Measurements from ENCODE around the gene MICAL3. TPM values are rescaled to one million over a fixed set of nuclear protein-coding genes. Genes with fewer than 3 reads are reported as not detected.

Gene MICAL3
- total and polyA plus RNA-seq, 2 donors from 2014 or later = 5.0 to 99.4 TPM

DNA sequence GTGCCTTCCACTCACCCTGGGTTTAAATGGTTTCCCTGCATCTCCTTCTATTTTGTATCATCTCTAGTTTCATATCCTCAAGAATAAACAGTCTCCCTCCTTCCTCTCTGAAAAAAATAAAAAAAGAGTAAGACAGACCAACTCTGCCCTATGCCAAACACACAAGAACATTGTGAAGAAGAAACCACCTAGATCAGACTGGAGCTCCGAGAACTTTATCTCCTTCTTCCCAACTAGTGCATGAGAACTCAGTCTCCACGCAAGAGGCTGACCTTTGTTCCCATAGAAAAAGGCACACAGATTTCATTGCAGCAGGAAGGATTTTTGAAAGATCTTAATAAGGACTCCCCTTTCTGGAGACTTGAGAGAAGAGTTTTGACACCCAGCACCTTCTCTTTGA, 44.7 kb upstream of the MICAL3 start:
- no peak for FAIRE-seq
- TF ChIP-seq, protein P1, sequence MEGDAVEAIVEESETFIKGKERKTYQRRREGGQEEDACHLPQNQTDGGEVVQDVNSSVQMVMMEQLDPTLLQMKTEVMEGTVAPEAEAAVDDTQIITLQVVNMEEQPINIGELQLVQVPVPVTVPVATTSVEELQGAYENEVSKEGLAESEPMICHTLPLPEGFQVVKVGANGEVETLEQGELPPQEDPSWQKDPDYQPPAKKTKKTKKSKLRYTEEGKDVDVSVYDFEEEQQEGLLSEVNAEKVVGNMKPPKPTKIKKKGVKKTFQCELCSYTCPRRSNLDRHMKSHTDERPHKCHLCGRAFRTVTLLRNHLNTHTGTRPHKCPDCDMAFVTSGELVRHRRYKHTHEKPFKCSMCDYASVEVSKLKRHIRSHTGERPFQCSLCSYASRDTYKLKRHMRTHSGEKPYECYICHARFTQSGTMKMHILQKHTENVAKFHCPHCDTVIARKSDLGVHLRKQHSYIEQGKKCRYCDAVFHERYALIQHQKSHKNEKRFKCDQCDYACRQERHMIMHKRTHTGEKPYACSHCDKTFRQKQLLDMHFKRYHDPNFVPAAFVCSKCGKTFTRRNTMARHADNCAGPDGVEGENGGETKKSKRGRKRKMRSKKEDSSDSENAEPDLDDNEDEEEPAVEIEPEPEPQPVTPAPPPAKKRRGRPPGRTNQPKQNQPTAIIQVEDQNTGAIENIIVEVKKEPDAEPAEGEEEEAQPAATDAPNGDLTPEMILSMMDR (IDR thresholded peaks at IDR 0.05; ENCODE audit: borderline replicate concordance, extremely low read depth, insufficient read depth) = no peak
- intact Hi-C loops (cut with DNase I) = no loop called here
- H3K9me3 ChIP-seq (ENCODE audit: control insufficient read depth in 2 of 3, insufficient read depth in 1 of 3, low read length in 3 of 3) = no peaks in the 10 kb centered on the region
- no peaks in the 10 kb centered on the region for H3K36me3 ChIP-seq (ENCODE audit: control insufficient read depth in 2 of 3, insufficient read depth in 3 of 3, low read length in 3 of 3)
- no peaks in the 10 kb centered on the region for H3K27me3 ChIP-seq (ENCODE audit: control insufficient read depth, insufficient read depth, low read length)
- H3K4me1 ChIP-seq (ENCODE audit: control insufficient read depth in 2 of 3, insufficient read depth in 2 of 3, low read depth in 1 of 3, low read length in 3 of 3) = peaks cover 0 to 7% (median 0%) of the 10 kb centered on the region in 3 donors
- no peak overlapping the region for H3K4me3 ChIP-seq (ENCODE audit: low read length in 3 of 3)
- no peak overlapping the region for H3K9ac ChIP-seq (ENCODE audit: low read length in 3 of 3)
- H3K27ac ChIP-seq (ENCODE audit: low read depth in 2 of 2, low read length in 2 of 2) = no peak overlapping the region
- DNase-seq = no peak

DNA sequence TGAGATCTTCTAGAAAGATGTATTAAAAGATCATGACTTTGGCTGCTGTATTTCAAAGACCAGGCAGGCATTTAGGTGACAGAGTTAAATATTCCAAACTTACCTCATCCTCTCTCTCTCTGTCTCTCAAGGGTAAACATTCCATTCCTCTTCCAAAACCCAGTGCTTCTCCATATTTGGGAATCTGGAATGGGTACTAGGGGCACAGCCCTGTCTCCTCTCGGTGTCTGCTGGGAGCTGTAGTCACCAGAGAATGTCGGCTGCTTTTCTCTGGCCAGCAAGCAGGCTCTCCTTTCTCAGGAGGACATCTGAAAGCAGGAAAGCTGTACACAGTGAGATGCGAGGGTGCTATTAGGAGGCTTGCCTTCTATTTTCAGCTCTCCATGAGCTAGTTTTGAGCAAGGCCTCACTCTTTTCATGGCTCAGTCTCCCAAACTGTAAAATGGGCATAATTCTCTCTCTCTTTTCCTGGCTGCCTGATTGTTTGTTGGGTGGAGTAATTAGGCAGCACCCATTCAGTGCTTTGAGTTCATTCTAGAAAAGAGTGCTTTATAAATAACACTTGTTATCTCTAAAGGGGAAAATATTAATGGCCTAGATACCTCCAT, 44.1 kb upstream of the MICAL3 start:
- DNase-seq (no peak), FAIRE-seq (no peak)
- Histone ChIP-seq H3K27ac (ENCODE audit: low read depth in 2 of 2, low read length in 2 of 2) (no peak overlapping the region), H3K9me3 (ENCODE audit: control insufficient read depth in 2 of 3, insufficient read depth in 1 of 3, low read length in 3 of 3) (no peaks in the 10 kb centered on the region), H3K4me3 (ENCODE audit: low read length in 3 of 3) (no peak overlapping the region), H3K27me3 (ENCODE audit: control insufficient read depth, insufficient read depth, low read length) (no peaks in the 10 kb centered on the region), H3K36me3 (ENCODE audit: control insufficient read depth in 2 of 3, insufficient read depth in 3 of 3, low read length in 3 of 3) (no peaks in the 10 kb centered on the region), H3K9ac (ENCODE audit: low read length in 3 of 3) (no peak overlapping the region), H3K4me1 (ENCODE audit: control insufficient read depth in 2 of 3, insufficient read depth in 2 of 3, low read depth in 1 of 3, low read length in 3 of 3) (peaks cover 0 to 7% (median 0%) of the 10 kb centered on the region in 3 donors)
- intact Hi-C loops (cut with DNase I) = no loop called here
- TF ChIP-seq, protein P1 (IDR thresholded peaks at IDR 0.05; ENCODE audit: borderline replicate concordance, extremely low read depth, insufficient read depth) = no peak

DNA sequence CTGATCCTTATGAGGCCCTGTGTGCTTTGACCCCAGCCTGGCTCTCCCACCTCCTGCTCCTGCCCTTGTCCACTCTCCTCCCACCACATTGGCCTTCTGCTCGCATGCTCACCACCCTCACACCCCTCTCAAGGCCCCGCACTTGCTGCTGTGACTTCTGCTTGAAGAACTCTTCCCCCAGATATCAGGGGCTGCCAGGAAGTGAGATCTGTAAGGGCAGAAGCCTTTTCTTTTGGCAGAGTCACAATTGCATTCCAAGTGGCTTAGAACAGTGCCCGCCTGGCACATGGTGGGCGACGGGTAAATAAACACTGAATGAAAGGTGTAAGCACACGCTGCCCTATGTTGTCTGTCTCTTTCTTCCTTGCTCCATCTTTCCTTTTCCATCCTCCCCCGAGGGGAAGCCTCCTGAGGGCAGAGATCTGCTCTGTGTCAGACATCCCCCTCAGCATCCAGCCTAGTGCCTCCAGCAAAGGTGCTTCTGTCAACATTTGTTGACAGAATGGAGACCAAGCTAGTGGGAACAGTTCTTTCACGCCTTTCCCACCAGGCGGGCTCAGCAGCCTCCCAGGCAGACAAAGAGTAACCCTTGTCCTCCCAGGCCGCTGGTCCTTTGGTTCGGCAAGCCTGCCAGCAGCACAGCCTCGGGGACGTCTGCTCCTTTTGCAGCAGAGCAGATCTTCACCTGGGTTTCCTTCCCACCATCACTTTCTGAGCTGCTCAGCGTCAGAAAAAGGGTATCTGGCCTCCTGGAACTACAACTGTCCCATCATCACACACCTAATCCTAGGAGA, 43.4 kb upstream of the MICAL3 start:
- intact Hi-C loops (cut with DNase I) = no loop called here
- no peak overlapping the region for H3K4me3 ChIP-seq (ENCODE audit: low read length in 3 of 3)
- no peaks in the 10 kb centered on the region for H3K9me3 ChIP-seq (ENCODE audit: control insufficient read depth in 2 of 3, insufficient read depth in 1 of 3, low read length in 3 of 3)
- no peak for FAIRE-seq
- TF ChIP-seq, protein P1 (IDR thresholded peaks at IDR 0.05; ENCODE audit: borderline replicate concordance, extremely low read depth, insufficient read depth) = no peak
- H3K27me3 ChIP-seq (ENCODE audit: control insufficient read depth, insufficient read depth, low read length) = no peaks in the 10 kb centered on the region
- peak in 1 of 5 donors; percentile 54 for DNase-seq
- H3K4me1 ChIP-seq (ENCODE audit: control insufficient read depth in 2 of 3, insufficient read depth in 2 of 3, low read depth in 1 of 3, low read length in 3 of 3) = peaks cover 0 to 7% (median 0%) of the 10 kb centered on the region in 3 donors
- no peak overlapping the region for H3K27ac ChIP-seq (ENCODE audit: low read depth in 2 of 2, low read length in 2 of 2)
- H3K36me3 ChIP-seq (ENCODE audit: control insufficient read depth in 2 of 3, insufficient read depth in 3 of 3, low read length in 3 of 3) = no peaks in the 10 kb centered on the region
- no peak overlapping the region for H3K9ac ChIP-seq (ENCODE audit: low read length in 3 of 3)
